Right atrium auricular region (tissue), 2 donors: ENCODE measurements around the gene PTPRN2. TPM values are rescaled to one million over a fixed set of nuclear protein-coding genes. Genes with fewer than 3 reads are reported as not detected.

ENCODE experiments used
- DNase-seq: peaks from one replicate; pipeline ENCODE4 v3.0.0-alpha.2; 2019; ENCODE audit warnings: low spot score
- H3K27ac ChIP-seq, 2 donors: fragments of 200-600 bp; sonication (generic); 1 replicate in 1 of 2; 2 replicates in 1 of 2; pipeline ENCODE4 v1.5.1; 2016 to 2019
- H3K27me3 ChIP-seq, 2 donors: fragments of 200-600 bp; sonication (generic); one replicate each; pipeline versions ENCODE4 v1.5.1 to v1.6.0; 2017 to 2019
- H3K36me3 ChIP-seq: fragments of 200-600 bp; sonication (generic); one replicate; pipeline ENCODE4 v1.5.1; 2016
- H3K4me1 ChIP-seq, 2 donors: fragments of 200-600 bp; sonication (generic); one replicate each; pipeline versions ENCODE4 v1.5.1 to v1.6.0; 2017 to 2019
- H3K4me3 ChIP-seq, 2 donors: fragments of 200-600 bp; sonication (generic); 1 replicate in 1 of 2; 2 replicates in 1 of 2; pipeline ENCODE4 v1.5.1; 2017 to 2019; ENCODE audit warnings: mild to moderate bottlenecking in 1 of 2, moderate library complexity in 1 of 2
- H3K9me3 ChIP-seq, 2 donors: fragments of 200-600 bp; sonication (generic); one replicate each; pipeline ENCODE4 v1.5.1; 2019
- CTCF ChIP-seq, 2 donors: fragments of 200-600 bp; sonication (generic); IDR thresholded peaks; one replicate each; pipeline ENCODE4 v1.5.1; 2019; ENCODE audit warnings: antibody characterized with exemption in 2 of 2
- total RNA-seq, 2 donors: library from RNA; depleted of rRNA; stranded (reverse); fragments of >200 nt; gene quantifications; one replicate each; pipeline ENCODE4 v1.1.0, GENCODE V29; 2016

The PTPRN2 gene
- total RNA-seq, 2 donors from 2014 or later, result 2.6 to 2.7 TPM

- no peak for TF ChIP-seq CTCF (IDR thresholded peaks at IDR 0.05)
- H3K36me3 ChIP-seq, result no peaks in the 10 kb centered on the region
- no peak overlapping the region for H3K4me3 ChIP-seq
- H3K9me3 ChIP-seq, result no peaks in the 10 kb centered on the region
- DNase-seq, result no peak
- no peaks in the 10 kb centered on the region for H3K4me1 ChIP-seq
- H3K27ac ChIP-seq, result no peak overlapping the region
- no peaks in the 10 kb centered on the region for H3K27me3 ChIP-seq
Observed at GRCh38 chr7:158063850-158064610, 523.6 kb downstream of the PTPRN2 start.

GRCh38 chr7:158062661-158063060, 525.0 kb downstream of the PTPRN2 start:
- no peak for DNase-seq
- Histone ChIP-seq H3K9me3 (no peaks in the 10 kb centered on the region), H3K4me1 (no peaks in the 10 kb centered on the region), H3K4me3 (no peak overlapping the region), H3K36me3 (no peaks in the 10 kb centered on the region), H3K27me3 (no peaks in the 10 kb centered on the region), H3K27ac (no peak overlapping the region)
- no peak for TF ChIP-seq CTCF (IDR thresholded peaks at IDR 0.05)

GRCh38 chr7:158061884-158062656, 525.6 kb downstream of the PTPRN2 start:
- DNase-seq, result no peak

GRCh38 chr7:158061026-158061630, 526.5 kb downstream of the PTPRN2 start:
- no peak overlapping the region for H3K4me3 ChIP-seq
- no peaks in the 10 kb centered on the region for H3K27me3 ChIP-seq
- H3K9me3 ChIP-seq, result no peaks in the 10 kb centered on the region
- DNase-seq, result no peak
- H3K36me3 ChIP-seq, result no peaks in the 10 kb centered on the region
- no peaks in the 10 kb centered on the region for H3K4me1 ChIP-seq
- TF ChIP-seq CTCF (IDR thresholded peaks at IDR 0.05), result no peak
- H3K27ac ChIP-seq, result no peak overlapping the region

More at GRCh38 chr7:158061884-158062656, 525.6 kb downstream of the PTPRN2 start:
- H3K36me3 ChIP-seq, result no peaks in the 10 kb centered on the region
- no peaks in the 10 kb centered on the region for H3K4me1 ChIP-seq
- H3K9me3 ChIP-seq, result no peaks in the 10 kb centered on the region
- no peak overlapping the region for H3K4me3 ChIP-seq
- no peaks in the 10 kb centered on the region for H3K27me3 ChIP-seq
- H3K27ac ChIP-seq, result no peak overlapping the region
- TF ChIP-seq CTCF (IDR thresholded peaks at IDR 0.05), result no peak

GRCh38 chr7:158060216-158060615, 527.4 kb downstream of the PTPRN2 start:
- TF ChIP-seq CTCF (IDR thresholded peaks at IDR 0.05), result no peak
- Histone ChIP-seq H3K27me3 (no peaks in the 10 kb centered on the region), H3K9me3 (no peaks in the 10 kb centered on the region), H3K27ac (no peak overlapping the region), H3K4me1 (no peaks in the 10 kb centered on the region), H3K36me3 (no peaks in the 10 kb centered on the region), H3K4me3 (no peak overlapping the region)
- no peak for DNase-seq
